ENCODE measurements around the gene ZDHHC14. TPM values are rescaled to one million over a fixed set of nuclear protein-coding genes. Genes with fewer than 3 reads are reported as not detected.

The ZDHHC14 gene
- total RNA-seq, 6 experiments from 2014 or later: 5.2 to 6.7 (median 6.0) TPM

- no peak for TF ChIP-seq CTCF (IDR thresholded peaks at IDR 0.05)
- Mint-ChIP-seq H3K27me3 (ENCODE audit: insufficient read depth) (no peaks in the 10 kb centered on the region; the same call in 1 of the 2 replicates), H3K4me1 (ENCODE audit: low read depth) (peaks cover 9% of the 10 kb centered on the region), H3K9me3 (no peaks in the 10 kb centered on the region), H3K36me3 (ENCODE audit: low read depth) (peaks cover 6% of the 10 kb centered on the region; the same call in 1 of the 2 replicates), H3K27ac (no peak overlapping the region), H3K4me3 (no peak overlapping the region)
- DNase-seq: no peak
Measured at GRCh38 chr6:157659536-157660271, 278.7 kb downstream of the ZDHHC14 start.

GRCh38 chr6:157660414-157660813 lies 279.4 kb downstream of the ZDHHC14 start:
- TF ChIP-seq CTCF (IDR thresholded peaks at IDR 0.05): no peak
- no peak for DNase-seq
- peaks cover 6% of the 10 kb centered on the region; the same call in 1 of the 2 replicates for H3K36me3 Mint-ChIP-seq (ENCODE audit: low read depth)
- no peaks in the 10 kb centered on the region; the same call in 1 of the 2 replicates for H3K27me3 Mint-ChIP-seq (ENCODE audit: insufficient read depth)
- H3K27ac Mint-ChIP-seq: peak overlapping the region; percentile 24
- H3K4me1 Mint-ChIP-seq (ENCODE audit: low read depth): peaks cover 9% of the 10 kb centered on the region
- no peak overlapping the region for H3K4me3 Mint-ChIP-seq
- no peaks in the 10 kb centered on the region for H3K9me3 Mint-ChIP-seq

- TF ChIP-seq CTCF (IDR thresholded peaks at IDR 0.05): no peak
- DNase-seq: no peak
Measured at GRCh38 chr6:157661652-157662051, 280.7 kb downstream of the ZDHHC14 start.

GRCh38 chr6:157663261-157663660 lies 282.3 kb downstream of the ZDHHC14 start:
- Mint-ChIP-seq H3K9me3 (no peaks in the 10 kb centered on the region), H3K27ac (no peak overlapping the region)

More at GRCh38 chr6:157661652-157662051, 280.7 kb downstream of the ZDHHC14 start:
- Mint-ChIP-seq H3K4me1 (ENCODE audit: low read depth) (peaks cover 7% of the 10 kb centered on the region), H3K27me3 (ENCODE audit: insufficient read depth) (no peaks in the 10 kb centered on the region; the same call in 1 of the 2 replicates), H3K36me3 (ENCODE audit: low read depth) (peaks cover 6% of the 10 kb centered on the region; the same call in 1 of the 2 replicates), H3K27ac (no peak overlapping the region), H3K9me3 (no peaks in the 10 kb centered on the region), H3K4me3 (no peak overlapping the region)

DNA sequence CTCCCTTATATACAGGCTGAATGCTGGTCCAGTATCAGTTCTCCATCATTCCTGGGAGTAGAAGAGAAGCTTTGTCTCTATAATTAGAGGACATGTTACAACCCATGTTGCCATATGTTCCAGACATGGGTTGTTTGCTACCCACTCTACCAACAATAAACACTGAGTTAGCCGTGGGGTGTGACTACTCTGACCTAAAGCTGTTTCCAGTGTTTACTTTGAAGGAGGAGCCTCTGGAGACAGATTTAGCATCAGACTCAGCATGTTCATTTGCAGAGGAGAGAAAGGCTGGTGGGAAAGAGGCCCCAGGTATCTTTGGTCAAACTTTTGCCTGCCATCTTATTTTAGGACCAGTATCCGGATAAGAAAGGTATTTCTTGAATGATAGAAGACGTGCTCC lies 284.2 kb downstream of the ZDHHC14 start:
- Mint-ChIP-seq H3K27me3 (ENCODE audit: insufficient read depth) (no peaks in the 10 kb centered on the region; the same call in 1 of the 2 replicates), H3K36me3 (ENCODE audit: low read depth) (peaks cover 6% of the 10 kb centered on the region; the same call in 1 of the 2 replicates), H3K27ac (no peak overlapping the region), H3K4me3 (no peak overlapping the region), H3K9me3 (no peaks in the 10 kb centered on the region), H3K4me1 (ENCODE audit: low read depth) (peaks cover 39% of the 10 kb centered on the region)
- no peak for TF ChIP-seq CTCF (IDR thresholded peaks at IDR 0.05)
- DNase-seq: no peak

More at GRCh38 chr6:157663261-157663660, 282.3 kb downstream of the ZDHHC14 start:
- Mint-ChIP-seq H3K27me3 (ENCODE audit: insufficient read depth) (no peaks in the 10 kb centered on the region; the same call in 1 of the 2 replicates), H3K4me3 (no peak overlapping the region), H3K36me3 (ENCODE audit: low read depth) (peaks cover 6% of the 10 kb centered on the region; the same call in 1 of the 2 replicates), H3K4me1 (ENCODE audit: low read depth) (peaks cover 20% of the 10 kb centered on the region)
- no peak for TF ChIP-seq CTCF (IDR thresholded peaks at IDR 0.05)
- no peak for DNase-seq

Measured in HFFc6 (cell line).